HepG2 (cell line): ENCODE results near the gene ZNF562. TPM values are rescaled to one million over a fixed set of nuclear protein-coding genes. Genes with fewer than 3 reads are reported as not detected.

ENCODE experiments used
- ATAC-seq: fragments of 200-7000 bp; cut with Tn5 transposase; 3 replicates; pipeline ENCODE4 v1.9.1; 2020; ENCODE audit warnings: mild to moderate bottlenecking, moderate library complexity
- BruUV-seq: library from RNA; stranded (reverse); fragments of 400-500 nt; replicated peaks from 2 replicates; lab custom pipeline; 2021; lab: Mats Ljungman, UMichigan
- CTCF ChIA-PET: fragments of 300-600 bp; formaldehyde crosslinking; extraction: SDS; loops from one replicate; lab custom pipeline; 2021; ENCODE audit warnings: low total read pairs, inconsistent platforms, low intra/inter-chr PET ratio; lab: Yijun Ruan, JAX
- POLR2A ChIA-PET: fragments of 350-600 bp; sonication (Branson Sonifier 250); formaldehyde crosslinking; loops from one replicate; lab custom pipeline; 2020; ENCODE audit warnings: antibody characterized with exemption, inconsistent platforms; lab: Yijun Ruan, JAX
- DNase-seq: peaks from one replicate; pipeline ENCODE4 v3.0.0-alpha.2; 2015; ENCODE audit warnings: low spot score
- FAIRE-seq: peaks from 3 replicates; lab custom pipeline; 2011; peaks lifted over from hg19 to GRCh38; lab: Jason Lieb, UNC
- H2AFZ ChIP-seq: one replicate; pipeline ENCODE4 v1.6.1; 2011; ENCODE audit warnings: low read length, inconsistent platforms
- H3K27ac ChIP-seq: fragments of 300-600 bp; 3 replicates; pipeline ENCODE4 v1.8.0; 2011; ENCODE audit warnings: mixed run types, mild to moderate bottlenecking, mixed read lengths, low read length, inconsistent platforms; ENCODE audit not compliant: insufficient read depth; ENCODE audit errors: extremely low read length
- H3K27me3 ChIP-seq, 2 experiments: fragments of 200-600 bp in 1 of 2; 2 replicates in 1 of 2; 3 replicates in 1 of 2; pipeline versions ENCODE4 v1.6.0 to v1.8.0; 2011; ENCODE audit warnings: low read length in 2 of 2, mild to moderate bottlenecking in 2 of 2, moderate library complexity in 2 of 2, inconsistent platforms in 1 of 2; ENCODE audit not compliant: insufficient read depth in 2 of 2, control insufficient read depth in 1 of 2
- H3K36me3 ChIP-seq, 2 experiments: fragments of 200-600 bp in 1 of 2; replicated peaks in 1 of 2; 2 replicates in 1 of 2; 3 replicates in 1 of 2; pipeline versions ENCODE4 v1.5.1 to v1.8.0; 2011; ENCODE audit warnings: low read length in 2 of 2, inconsistent platforms in 1 of 2; ENCODE audit not compliant: insufficient read depth in 2 of 2, control insufficient read depth in 1 of 2
- H3K4me1 ChIP-seq: 2 replicates; pipeline ENCODE4 v1.5.1; 2012; ENCODE audit warnings: low read length, inconsistent platforms; ENCODE audit not compliant: insufficient read depth
- H3K4me2 ChIP-seq: 2 replicates; pipeline ENCODE4 v1.6.0; 2011; ENCODE audit warnings: low read depth, low read length, inconsistent platforms
- H3K4me3 ChIP-seq, 3 experiments: fragments of 200-600 bp in 1 of 3; sonication (generic), shearing (Covaris generic) in 1 of 3; replicated peaks in 1 of 3; 2 replicates each; pipeline ENCODE4 v1.5.1; 2011 to 2016; ENCODE audit warnings: low read length in 3 of 3, inconsistent platforms in 2 of 3, low read depth in 2 of 3, mild to moderate bottlenecking in 2 of 3, control low read depth in 1 of 3, mixed read lengths in 1 of 3; ENCODE audit not compliant: insufficient read depth in 1 of 3
- H3K79me2 ChIP-seq: one replicate; pipeline ENCODE4 v1.6.1; 2011; ENCODE audit warnings: low read length, inconsistent platforms; ENCODE audit not compliant: insufficient read depth
- H3K9ac ChIP-seq: 2 replicates; pipeline ENCODE4 v1.6.0; 2011; ENCODE audit warnings: mild to moderate bottlenecking, low read depth, low read length, inconsistent platforms; ENCODE audit not compliant: insufficient read depth
- H3K9me3 ChIP-seq: 2 replicates; pipeline ENCODE4 v1.5.1; 2012; ENCODE audit warnings: mild to moderate bottlenecking, low read length
- H4K20me1 ChIP-seq: 2 replicates; pipeline ENCODE4 v1.6.0; 2011; ENCODE audit warnings: inconsistent platforms, mild to moderate bottlenecking, low read length, moderate library complexity; ENCODE audit not compliant: insufficient read depth
- FOXA1 ChIP-seq, 2 experiments: fragments of 450-650 bp in 1 of 2; sonication (generic) in 1 of 2; formaldehyde crosslinking in 1 of 2; IDR thresholded peaks; 2 replicates each; pipeline versions ENCODE4 v1.4.0 to v1.6.1; 2016 to 2020; ENCODE audit warnings: missing genetic modification reagents in 1 of 2
- HOXA3 ChIP-seq: sonication (generic); formaldehyde crosslinking; IDR thresholded peaks from 2 replicates; pipeline ENCODE4 v1.5.0; 2020; ENCODE audit warnings: missing genetic modification reagents
- ISL2 ChIP-seq: sonication (generic); formaldehyde crosslinking; IDR thresholded peaks from 2 replicates; pipeline ENCODE4 v1.5.0; 2020; ENCODE audit warnings: missing genetic modification reagents
- LCORL ChIP-seq, 2 experiments: fragments of 450-650 bp in 1 of 2; sonication (generic) in 1 of 2; formaldehyde crosslinking in 1 of 2; IDR thresholded peaks; 2 replicates each; pipeline versions ENCODE4 v1.5.0 to v1.6.1; 2017 to 2020; ENCODE audit warnings: antibody characterized with exemption in 1 of 2, missing genetic modification reagents in 1 of 2
- RARA ChIP-seq: IDR thresholded peaks from 2 replicates; pipeline ENCODE4 v1.6.1; 2016; ENCODE audit warnings: missing genetic modification reagents, missing compliant biosample characterization
- SALL2 ChIP-seq: sonication (generic); formaldehyde crosslinking; IDR thresholded peaks from 2 replicates; pipeline ENCODE4 v1.8.1; 2023; ENCODE audit warnings: mild to moderate bottlenecking, missing genetic modification reagents, inconsistent platforms
- ZFP36L2 ChIP-seq: sonication (generic); formaldehyde crosslinking; IDR thresholded peaks from 2 replicates; pipeline ENCODE4 v1.4.0; 2020; ENCODE audit warnings: missing genetic modification reagents
- ZNF572 ChIP-seq: sonication (generic); formaldehyde crosslinking; IDR thresholded peaks from 2 replicates; pipeline ENCODE4 v1.5.1; 2020; ENCODE audit warnings: mild to moderate bottlenecking, missing genetic modification reagents
- ZNF672 ChIP-seq: sonication (generic); formaldehyde crosslinking; IDR thresholded peaks from 2 replicates; pipeline ENCODE4 v1.8.1; 2022; ENCODE audit warnings: missing genetic modification reagents
- ZNF781 ChIP-seq: sonication (generic); formaldehyde crosslinking; IDR thresholded peaks from 2 replicates; pipeline ENCODE4 v1.5.1; 2020; ENCODE audit warnings: borderline replicate concordance, mild to moderate bottlenecking, missing genetic modification reagents; ENCODE audit errors: not compliant biosample characterization
- WGBS: methylation state at CpG from one replicate; pipeline ENCODE4 v1.1.6; 2017; ENCODE audit warnings: low lambda C conversion rate; 5-methylcytosine and 5-hydroxymethylcytosine counted together
- in situ Hi-C: cut with HindIII; loops from 2 replicates; pipeline ENCODE4 v1.10.0; 2017; ENCODE audit warnings: low pct_unique_long_range_greater_than_20kb; ENCODE audit not compliant: extremely low pct_ligation_motif_present
- intact Hi-C: fragments of 100-400 bp; cut with micrococcal nuclease; formaldehyde crosslinking; loops from one replicate; pipeline ENCODE4 v1.10.0; 2022; ENCODE audit not compliant: unreplicated experiment
- polyA plus RNA-seq, 8 experiments: library from polyadenylated mRNA; depleted of rRNA in 3 of 8; stranded (reverse) in 7 of 8; unstranded in 1 of 8; fragments of >200 nt; fragmentation: Illumina TruSeq in 4 of 8; extraction: Trizol in 4 of 8; gene quantifications; 2 replicates each; pipeline versions ENCODE4 v1.2.1 to v1.2.3, GENCODE V29; 2011 to 2016; ENCODE audit warnings: low read depth in 4 of 8, missing spikeins in 1 of 8, mixed read lengths in 1 of 8; ENCODE audit not compliant: insufficient read depth in 1 of 8
- total RNA-seq, 5 experiments: library from RNA; depleted of rRNA; stranded (reverse); fragments of >200 nt; fragmentation: Illumina TruSeq; extraction: Trizol; gene quantifications; 2 replicates each; pipeline ENCODE4 v1.2.3, GENCODE V29; 2016; ENCODE audit warnings: low read depth in 1 of 5
- TF ChIP-seq, protein P1 (sequence below): sonication (generic); formaldehyde crosslinking; IDR thresholded peaks from 2 replicates; pipeline ENCODE4 v1.4.0; 2020; ENCODE audit warnings: mild to moderate bottlenecking, missing genetic modification reagents
- TF ChIP-seq, protein P2 (sequence below): sonication (generic); formaldehyde crosslinking; IDR thresholded peaks from 2 replicates; pipeline ENCODE4 v1.4.0; 2020; ENCODE audit warnings: missing genetic modification reagents, borderline replicate concordance
- TF ChIP-seq, protein P3 (sequence below): sonication (generic); formaldehyde crosslinking; IDR thresholded peaks from 2 replicates; pipeline ENCODE4 v1.4.0; 2020; ENCODE audit warnings: mild to moderate bottlenecking, missing genetic modification reagents
- TF ChIP-seq, protein P4 (sequence below): sonication (generic); formaldehyde crosslinking; IDR thresholded peaks from 2 replicates; pipeline ENCODE4 v1.5.0; 2020; ENCODE audit warnings: missing genetic modification reagents

Gene ZNF562
- total and polyA plus RNA-seq, 2 of the 13 experiments (the other 11 are each of a cell fraction or from before 2014, with no cell fraction given): 13.1 to 32.7 TPM

DNA sequence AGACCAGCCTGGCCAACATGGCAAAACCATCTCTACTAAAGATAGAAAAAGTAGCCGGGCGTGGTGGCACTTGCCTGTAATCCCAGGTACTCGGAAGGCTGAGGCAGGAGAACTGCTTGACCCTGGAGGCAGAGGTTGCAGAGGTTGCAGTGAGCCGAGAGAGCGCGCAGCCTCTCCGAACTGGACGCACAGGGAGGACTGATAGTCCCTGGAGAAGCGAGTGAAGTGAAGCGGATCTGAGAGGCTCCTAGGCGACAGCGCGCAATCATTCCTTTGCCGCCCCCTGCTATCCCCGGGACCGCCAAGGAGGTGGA, 54.1 kb downstream of the ZNF562 start:
- FAIRE-seq: no peak
- WGBS: 0% methylated on average over 3 of the region's 16 CpGs
- peak; percentile 75 for ATAC-seq
- Histone ChIP-seq H3K4me1 (peaks cover 25% of the 10 kb centered on the region), H3K27me3 (no peaks in the 10 kb centered on the region; a peak in 1 of 5 replicates), H3K9me3 (no peaks in the 10 kb centered on the region), H2AFZ (peak overlapping the region; percentile 92), H3K9ac (peak overlapping the region; percentile 95), H3K36me3 (peaks cover 7 to 27% of the 10 kb centered on the region in 2 experiments), H3K4me2 (peak overlapping the region; percentile 85), H3K4me3 (peak overlapping the region; percentile 87 to 97 (median 91)), H4K20me1 (no peaks in the 10 kb centered on the region), H3K79me2 (peaks cover 20% of the 10 kb centered on the region), H3K27ac (peak overlapping the region; percentile 99)
- BruUV-seq: no TSS peak
- ChIA-PET POLR2A (interaction anchor here (1.3 kb wide), 1 partner anchor 40 kb away, joined by 3 read pairs; no protein-coding TSS in a partner anchor), CTCF (no interaction called here)
- in situ Hi-C loops: no loop called here
- no peak for DNase-seq
- intact Hi-C loops: no loop called here
- TF ChIP-seq FOXA1 (IDR thresholded peaks at IDR 0.05): no peak
- no peak for TF ChIP-seq FOXA1 (CRISPR knock-in tag; IDR thresholded peaks at IDR 0.05)
- TF ChIP-seq, protein P1, sequence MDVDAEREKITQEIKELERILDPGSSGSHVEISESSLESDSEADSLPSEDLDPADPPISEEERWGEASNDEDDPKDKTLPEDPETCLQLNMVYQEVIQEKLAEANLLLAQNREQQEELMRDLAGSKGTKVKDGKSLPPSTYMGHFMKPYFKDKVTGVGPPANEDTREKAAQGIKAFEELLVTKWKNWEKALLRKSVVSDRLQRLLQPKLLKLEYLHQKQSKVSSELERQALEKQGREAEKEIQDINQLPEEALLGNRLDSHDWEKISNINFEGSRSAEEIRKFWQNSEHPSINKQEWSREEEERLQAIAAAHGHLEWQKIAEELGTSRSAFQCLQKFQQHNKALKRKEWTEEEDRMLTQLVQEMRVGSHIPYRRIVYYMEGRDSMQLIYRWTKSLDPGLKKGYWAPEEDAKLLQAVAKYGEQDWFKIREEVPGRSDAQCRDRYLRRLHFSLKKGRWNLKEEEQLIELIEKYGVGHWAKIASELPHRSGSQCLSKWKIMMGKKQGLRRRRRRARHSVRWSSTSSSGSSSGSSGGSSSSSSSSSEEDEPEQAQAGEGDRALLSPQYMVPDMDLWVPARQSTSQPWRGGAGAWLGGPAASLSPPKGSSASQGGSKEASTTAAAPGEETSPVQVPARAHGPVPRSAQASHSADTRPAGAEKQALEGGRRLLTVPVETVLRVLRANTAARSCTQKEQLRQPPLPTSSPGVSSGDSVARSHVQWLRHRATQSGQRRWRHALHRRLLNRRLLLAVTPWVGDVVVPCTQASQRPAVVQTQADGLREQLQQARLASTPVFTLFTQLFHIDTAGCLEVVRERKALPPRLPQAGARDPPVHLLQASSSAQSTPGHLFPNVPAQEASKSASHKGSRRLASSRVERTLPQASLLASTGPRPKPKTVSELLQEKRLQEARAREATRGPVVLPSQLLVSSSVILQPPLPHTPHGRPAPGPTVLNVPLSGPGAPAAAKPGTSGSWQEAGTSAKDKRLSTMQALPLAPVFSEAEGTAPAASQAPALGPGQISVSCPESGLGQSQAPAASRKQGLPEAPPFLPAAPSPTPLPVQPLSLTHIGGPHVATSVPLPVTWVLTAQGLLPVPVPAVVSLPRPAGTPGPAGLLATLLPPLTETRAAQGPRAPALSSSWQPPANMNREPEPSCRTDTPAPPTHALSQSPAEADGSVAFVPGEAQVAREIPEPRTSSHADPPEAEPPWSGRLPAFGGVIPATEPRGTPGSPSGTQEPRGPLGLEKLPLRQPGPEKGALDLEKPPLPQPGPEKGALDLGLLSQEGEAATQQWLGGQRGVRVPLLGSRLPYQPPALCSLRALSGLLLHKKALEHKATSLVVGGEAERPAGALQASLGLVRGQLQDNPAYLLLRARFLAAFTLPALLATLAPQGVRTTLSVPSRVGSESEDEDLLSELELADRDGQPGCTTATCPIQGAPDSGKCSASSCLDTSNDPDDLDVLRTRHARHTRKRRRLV (CRISPR knock-in tag): 0 out of 2 replicates have a peak, but pooled peaks have one; percentile 60
- TF ChIP-seq ZNF781 (CRISPR knock-in tag): no peak
- TF ChIP-seq, protein P2, sequence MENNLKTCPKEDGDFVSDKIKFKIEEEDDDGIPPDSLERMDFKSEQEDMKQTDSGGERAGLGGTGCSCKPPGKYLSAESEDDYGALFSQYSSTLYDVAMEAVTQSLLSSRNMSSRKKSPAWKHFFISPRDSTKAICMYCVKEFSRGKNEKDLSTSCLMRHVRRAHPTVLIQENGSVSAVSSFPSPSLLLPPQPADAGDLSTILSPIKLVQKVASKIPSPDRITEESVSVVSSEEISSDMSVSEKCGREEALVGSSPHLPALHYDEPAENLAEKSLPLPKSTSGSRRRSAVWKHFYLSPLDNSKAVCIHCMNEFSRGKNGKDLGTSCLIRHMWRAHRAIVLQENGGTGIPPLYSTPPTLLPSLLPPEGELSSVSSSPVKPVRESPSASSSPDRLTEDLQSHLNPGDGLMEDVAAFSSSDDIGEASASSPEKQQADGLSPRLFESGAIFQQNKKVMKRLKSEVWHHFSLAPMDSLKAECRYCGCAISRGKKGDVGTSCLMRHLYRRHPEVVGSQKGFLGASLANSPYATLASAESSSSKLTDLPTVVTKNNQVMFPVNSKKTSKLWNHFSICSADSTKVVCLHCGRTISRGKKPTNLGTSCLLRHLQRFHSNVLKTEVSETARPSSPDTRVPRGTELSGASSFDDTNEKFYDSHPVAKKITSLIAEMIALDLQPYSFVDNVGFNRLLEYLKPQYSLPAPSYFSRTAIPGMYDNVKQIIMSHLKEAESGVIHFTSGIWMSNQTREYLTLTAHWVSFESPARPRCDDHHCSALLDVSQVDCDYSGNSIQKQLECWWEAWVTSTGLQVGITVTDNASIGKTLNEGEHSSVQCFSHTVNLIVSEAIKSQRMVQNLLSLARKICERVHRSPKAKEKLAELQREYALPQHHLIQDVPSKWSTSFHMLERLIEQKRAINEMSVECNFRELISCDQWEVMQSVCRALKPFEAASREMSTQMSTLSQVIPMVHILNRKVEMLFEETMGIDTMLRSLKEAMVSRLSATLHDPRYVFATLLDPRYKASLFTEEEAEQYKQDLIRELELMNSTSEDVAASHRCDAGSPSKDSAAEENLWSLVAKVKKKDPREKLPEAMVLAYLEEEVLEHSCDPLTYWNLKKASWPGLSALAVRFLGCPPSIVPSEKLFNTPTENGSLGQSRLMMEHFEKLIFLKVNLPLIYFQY (CRISPR knock-in tag): no peak
- no peak for TF ChIP-seq ZNF672 (CRISPR knock-in tag)
- TF ChIP-seq ZNF572 (CRISPR knock-in tag): no peak
- TF ChIP-seq, protein P3, sequence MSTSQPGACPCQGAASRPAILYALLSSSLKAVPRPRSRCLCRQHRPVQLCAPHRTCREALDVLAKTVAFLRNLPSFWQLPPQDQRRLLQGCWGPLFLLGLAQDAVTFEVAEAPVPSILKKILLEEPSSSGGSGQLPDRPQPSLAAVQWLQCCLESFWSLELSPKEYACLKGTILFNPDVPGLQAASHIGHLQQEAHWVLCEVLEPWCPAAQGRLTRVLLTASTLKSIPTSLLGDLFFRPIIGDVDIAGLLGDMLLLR (CRISPR knock-in tag): 0 out of 2 replicates have a peak, but pooled peaks have one; percentile 48
- TF ChIP-seq, protein P4, sequence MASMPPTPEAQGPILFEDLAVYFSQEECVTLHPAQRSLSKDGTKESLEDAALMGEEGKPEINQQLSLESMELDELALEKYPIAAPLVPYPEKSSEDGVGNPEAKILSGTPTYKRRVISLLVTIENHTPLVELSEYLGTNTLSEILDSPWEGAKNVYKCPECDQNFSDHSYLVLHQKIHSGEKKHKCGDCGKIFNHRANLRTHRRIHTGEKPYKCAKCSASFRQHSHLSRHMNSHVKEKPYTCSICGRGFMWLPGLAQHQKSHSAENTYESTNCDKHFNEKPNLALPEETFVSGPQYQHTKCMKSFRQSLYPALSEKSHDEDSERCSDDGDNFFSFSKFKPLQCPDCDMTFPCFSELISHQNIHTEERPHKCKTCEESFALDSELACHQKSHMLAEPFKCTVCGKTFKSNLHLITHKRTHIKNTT (CRISPR knock-in tag): no peak
- TF ChIP-seq SALL2 (CRISPR knock-in tag): peak; percentile 64; the same call in 1 of the 2 replicates
- no peak for TF ChIP-seq ZFP36L2
- 0 out of 2 replicates have a peak, but pooled peaks have one; percentile 24 for TF ChIP-seq ISL2 (CRISPR knock-in tag)
- TF ChIP-seq RARA (CRISPR knock-in tag): peak; percentile 17; the same call in 1 of the 2 replicates
- TF ChIP-seq LCORL (IDR thresholded peaks at IDR 0.05): no peak
- 0 out of 2 replicates have a peak, but pooled peaks have one; percentile 10 for TF ChIP-seq LCORL (CRISPR knock-in tag; IDR thresholded peaks at IDR 0.05)
- TF ChIP-seq HOXA3: no peak
